Fibroblast of lung (primary cell): Measurements from ENCODE around the gene HPN. TPM values are rescaled to one million over a fixed set of nuclear protein-coding genes. Genes with fewer than 3 reads are reported as not detected.

Experiments used
- DNase-seq, 2 donors: peaks; one replicate each; pipeline versions ENCODE4 v3.0.0 to v3.0.0-alpha.2; 2010; ENCODE audit warnings: low read depth in 2 of 2
- H2AFZ ChIP-seq: 2 replicates; pipeline ENCODE4 v1.5.1; 2012; ENCODE audit warnings: low read length, control low read depth, inconsistent platforms
- H3K27ac ChIP-seq: 2 replicates; pipeline ENCODE4 v1.5.1; 2011; ENCODE audit warnings: low read length, control low read depth; ENCODE audit not compliant: insufficient read depth
- H3K27me3 ChIP-seq: 2 replicates; pipeline ENCODE4 v1.5.1; 2011; ENCODE audit warnings: mild to moderate bottlenecking, low read length; ENCODE audit not compliant: control insufficient read depth, insufficient read depth
- H3K36me3 ChIP-seq: 2 replicates; pipeline ENCODE4 v1.5.1; 2011; ENCODE audit warnings: low read length; ENCODE audit not compliant: control insufficient read depth, insufficient read depth
- H3K4me1 ChIP-seq: 2 replicates; pipeline ENCODE4 v1.5.1; 2011; ENCODE audit warnings: low read length; ENCODE audit not compliant: control insufficient read depth, insufficient read depth; ENCODE audit errors: extremely low read depth
- H3K4me2 ChIP-seq: 2 replicates; pipeline ENCODE4 v1.5.1; 2011; ENCODE audit warnings: low read length, control low read depth; ENCODE audit not compliant: insufficient read depth; ENCODE audit errors: extremely low read depth
- H3K4me3 ChIP-seq, 4 experiments: fragments of 200-600 bp in 1 of 4; sonication (generic) in 1 of 4; replicated peaks in 1 of 4; 2 replicates each; pipeline ENCODE4 v1.5.1; 2011 to 2016; ENCODE audit warnings: low read length in 4 of 4, low read depth in 3 of 4, mild to moderate bottlenecking in 3 of 4, control low read depth in 2 of 4, inconsistent platforms in 1 of 4, mixed read lengths in 1 of 4; ENCODE audit not compliant: insufficient read depth in 1 of 4; ENCODE audit errors: control extremely low read depth in 1 of 4
- H3K79me2 ChIP-seq: 2 replicates; pipeline ENCODE4 v1.5.1; 2012; ENCODE audit warnings: mild to moderate bottlenecking, low read length, inconsistent platforms; ENCODE audit not compliant: control insufficient read depth, insufficient read depth
- H3K9ac ChIP-seq: 2 replicates; pipeline ENCODE4 v1.5.1; 2011; ENCODE audit warnings: mild to moderate bottlenecking, low read length, control low read depth; ENCODE audit not compliant: insufficient read depth
- H3K9me3 ChIP-seq: 2 replicates; pipeline ENCODE4 v1.5.1; 2012; ENCODE audit warnings: low read depth, low read length; ENCODE audit not compliant: control insufficient read depth, insufficient read depth
- H4K20me1 ChIP-seq: 2 replicates; pipeline ENCODE4 v1.5.1; 2011; ENCODE audit warnings: low read length; ENCODE audit not compliant: control insufficient read depth, insufficient read depth; ENCODE audit errors: extremely low read depth
- EZH2 ChIP-seq: IDR thresholded peaks from 2 replicates; pipeline ENCODE4 v1.5.1; 2012; ENCODE audit warnings: low read length, control low read depth, mild to moderate bottlenecking; ENCODE audit errors: missing control alignments
- polyA plus RNA-seq, 2 donors: library from polyadenylated mRNA; depleted of rRNA in 1 of 2; stranded (reverse) in 1 of 2; unstranded in 1 of 2; fragments of >200 nt; gene quantifications; 2 replicates each; pipeline ENCODE4 v1.2.1, GENCODE V29; 2011 to 2012; ENCODE audit warnings: missing spikeins in 1 of 2
- total RNA-seq: library from RNA; depleted of rRNA; stranded (reverse); fragments of >200 nt; gene quantifications from 2 replicates; pipeline ENCODE4 v1.2.1, GENCODE V29; 2014
- TF ChIP-seq, protein P1 (sequence below), 2 donors: IDR thresholded peaks in 1 of 2; conservative IDR thresholded peaks in 1 of 2; 1 replicate in 1 of 2; 2 replicates in 1 of 2; pipeline ENCODE4 v1.5.1; 2011 to 2012; ENCODE audit warnings: low read length in 2 of 2, control low read depth in 1 of 2, inconsistent platforms in 1 of 2, low read depth in 1 of 2, mild to moderate bottlenecking in 1 of 2

The HPN gene
- total and polyA plus RNA-seq, 2 donors (not counting 1 experiment from before 2014, with no cell fraction given) = 0.33 TPM; not detected in 1

DNA sequence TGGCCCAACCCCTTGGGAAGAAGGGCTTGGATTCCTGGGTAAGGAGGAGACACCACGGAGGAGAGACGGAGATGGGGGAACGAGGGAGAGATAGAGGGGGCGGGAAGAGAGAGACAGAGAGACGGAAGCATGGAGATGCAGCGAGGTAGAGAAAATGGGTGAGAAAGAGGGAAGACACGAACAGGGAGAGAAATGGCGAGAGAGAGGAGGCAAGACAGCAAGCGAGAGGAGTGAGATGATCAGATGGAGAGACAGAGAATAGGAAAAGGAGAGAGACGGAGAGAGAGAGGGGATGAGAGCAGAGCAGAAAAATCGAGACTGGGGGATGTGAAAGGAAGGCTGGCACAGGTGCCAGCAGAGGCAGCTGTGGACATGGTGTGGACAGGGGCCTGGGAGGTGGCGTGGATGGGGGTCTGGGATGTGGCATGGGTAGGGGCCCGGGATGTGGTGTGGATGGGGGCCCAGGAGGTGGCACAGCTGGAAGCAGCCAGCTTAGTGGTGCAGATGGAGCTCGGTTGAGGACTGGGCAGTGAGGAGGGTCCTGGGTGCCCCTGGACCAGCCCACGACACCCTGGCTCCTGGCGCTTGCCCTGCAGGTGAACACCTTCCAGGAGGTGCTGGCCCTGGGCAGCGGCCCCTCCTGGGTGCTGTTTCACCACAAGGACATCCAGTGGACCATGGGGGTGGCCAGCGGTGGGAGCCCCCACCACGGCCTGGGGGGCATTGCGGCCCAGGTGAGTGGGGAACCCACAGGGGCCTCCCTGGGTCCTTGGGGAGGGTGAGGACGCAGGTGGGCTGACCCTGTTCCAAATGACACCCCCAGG is 33.9 kb downstream of the HPN start:
- H3K79me2 ChIP-seq = no peaks in the 10 kb centered on the region
- no peak for DNase-seq
- H3K4me3 ChIP-seq = no peak overlapping the region

DNA sequence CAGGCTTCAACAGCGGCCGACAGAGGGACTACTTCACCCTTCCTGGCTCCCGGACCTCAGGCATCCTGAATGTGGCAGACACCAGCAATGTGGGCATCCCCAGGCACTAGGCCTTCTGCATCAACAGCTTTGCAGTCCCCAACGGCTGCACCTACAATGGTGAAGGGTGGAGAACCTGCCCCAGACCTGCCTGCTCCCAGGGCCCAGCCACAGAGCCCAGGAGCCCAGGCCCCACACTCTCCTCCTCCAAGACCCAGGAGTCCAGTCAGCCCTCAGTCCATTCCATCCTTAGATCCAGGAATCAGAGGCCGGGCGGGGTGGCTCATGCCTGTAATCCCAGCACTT is 34.5 kb downstream of the HPN start:
- DNase-seq = no peak
- TF ChIP-seq, protein P1, sequence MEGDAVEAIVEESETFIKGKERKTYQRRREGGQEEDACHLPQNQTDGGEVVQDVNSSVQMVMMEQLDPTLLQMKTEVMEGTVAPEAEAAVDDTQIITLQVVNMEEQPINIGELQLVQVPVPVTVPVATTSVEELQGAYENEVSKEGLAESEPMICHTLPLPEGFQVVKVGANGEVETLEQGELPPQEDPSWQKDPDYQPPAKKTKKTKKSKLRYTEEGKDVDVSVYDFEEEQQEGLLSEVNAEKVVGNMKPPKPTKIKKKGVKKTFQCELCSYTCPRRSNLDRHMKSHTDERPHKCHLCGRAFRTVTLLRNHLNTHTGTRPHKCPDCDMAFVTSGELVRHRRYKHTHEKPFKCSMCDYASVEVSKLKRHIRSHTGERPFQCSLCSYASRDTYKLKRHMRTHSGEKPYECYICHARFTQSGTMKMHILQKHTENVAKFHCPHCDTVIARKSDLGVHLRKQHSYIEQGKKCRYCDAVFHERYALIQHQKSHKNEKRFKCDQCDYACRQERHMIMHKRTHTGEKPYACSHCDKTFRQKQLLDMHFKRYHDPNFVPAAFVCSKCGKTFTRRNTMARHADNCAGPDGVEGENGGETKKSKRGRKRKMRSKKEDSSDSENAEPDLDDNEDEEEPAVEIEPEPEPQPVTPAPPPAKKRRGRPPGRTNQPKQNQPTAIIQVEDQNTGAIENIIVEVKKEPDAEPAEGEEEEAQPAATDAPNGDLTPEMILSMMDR (conservative IDR thresholded peaks at IDR 0.05 in 1 of 2, IDR thresholded peaks at IDR 0.05 in 1 of 2; ENCODE audit: low read depth in 1 of 2, low read length in 2 of 2) = no peak
- no peak for TF ChIP-seq EZH2

More for the DNA sequence above, 33.9 kb downstream of the HPN start:
- no peak overlapping the region for H3K27ac ChIP-seq
- H3K4me2 ChIP-seq = no peak overlapping the region
- no peaks in the 10 kb centered on the region for H4K20me1 ChIP-seq
- peaks cover 2% of the 10 kb centered on the region for H3K27me3 ChIP-seq
- no peaks in the 10 kb centered on the region for H3K36me3 ChIP-seq
- no peak overlapping the region for H2AFZ ChIP-seq
- no peaks in the 10 kb centered on the region for H3K9me3 ChIP-seq
- H3K9ac ChIP-seq = no peak overlapping the region
- no peaks in the 10 kb centered on the region for H3K4me1 ChIP-seq
- TF ChIP-seq, protein P1 (conservative IDR thresholded peaks at IDR 0.05 in 1 of 2, IDR thresholded peaks at IDR 0.05 in 1 of 2; ENCODE audit: low read depth in 1 of 2, low read length in 2 of 2) = no peak
- no peak for TF ChIP-seq EZH2

DNA sequence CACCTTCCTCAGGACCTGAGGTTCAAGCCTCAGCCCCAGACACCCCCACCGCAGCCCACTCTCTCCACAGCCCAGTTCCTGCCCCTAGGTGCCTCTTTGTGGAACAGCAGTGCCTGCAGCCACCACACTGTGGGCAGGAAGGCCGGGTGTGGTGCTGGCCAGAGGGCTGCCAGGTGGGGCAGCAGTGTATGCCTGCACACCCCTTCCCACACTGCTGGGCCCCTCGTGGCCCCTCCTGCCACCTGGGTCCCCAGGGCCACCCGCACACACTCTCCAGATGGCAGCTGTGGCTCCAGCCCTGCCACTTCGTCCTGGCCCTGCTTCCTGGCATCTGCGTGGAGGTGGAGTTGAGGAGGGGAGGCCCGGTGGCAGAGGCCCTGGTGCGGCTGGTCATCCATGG is 35.1 kb downstream of the HPN start:
- H3K4me3 ChIP-seq = no peak overlapping the region
- no peak for TF ChIP-seq EZH2
- TF ChIP-seq, protein P1 (conservative IDR thresholded peaks at IDR 0.05 in 1 of 2, IDR thresholded peaks at IDR 0.05 in 1 of 2; ENCODE audit: low read depth in 1 of 2, low read length in 2 of 2) = no peak
- H3K27ac ChIP-seq = no peak overlapping the region
- H2AFZ ChIP-seq = no peak overlapping the region
- no peaks in the 10 kb centered on the region for H3K79me2 ChIP-seq
- no peak overlapping the region for H3K9ac ChIP-seq
- H3K36me3 ChIP-seq = no peaks in the 10 kb centered on the region
- H4K20me1 ChIP-seq = no peaks in the 10 kb centered on the region
- H3K4me2 ChIP-seq = no peak overlapping the region
- H3K4me1 ChIP-seq = no peaks in the 10 kb centered on the region
- H3K27me3 ChIP-seq = no peaks in the 10 kb centered on the region
- no peaks in the 10 kb centered on the region for H3K9me3 ChIP-seq
- no peak for DNase-seq

More for the DNA sequence above, 34.5 kb downstream of the HPN start:
- Histone ChIP-seq H3K4me2 (no peak overlapping the region), H3K36me3 (no peaks in the 10 kb centered on the region), H3K4me3 (no peak overlapping the region), H3K79me2 (no peaks in the 10 kb centered on the region), H3K4me1 (no peaks in the 10 kb centered on the region), H3K27me3 (no peaks in the 10 kb centered on the region), H3K9me3 (no peaks in the 10 kb centered on the region), H2AFZ (no peak overlapping the region), H3K27ac (no peak overlapping the region), H4K20me1 (no peaks in the 10 kb centered on the region), H3K9ac (no peak overlapping the region)
